GM12878 (cell line): Measurements from ENCODE around the gene AP3B1. TPM values are rescaled to one million over a fixed set of nuclear protein-coding genes. Genes with fewer than 3 reads are reported as not detected.

Experiments used
- IRF4 ChIP-seq: IDR thresholded peaks from 2 replicates; pipeline ENCODE4 v1.6.1; 2011; ENCODE audit warnings: low read depth, low read length
- RAD21 ChIP-seq: IDR thresholded peaks from 2 replicates; pipeline ENCODE4 v1.6.1; 2011; ENCODE audit warnings: mild to moderate bottlenecking, low read depth, low read length, moderate library complexity; ENCODE audit not compliant: insufficient read depth
- STAT1 ChIP-seq: fragments of 450-650 bp; conservative IDR thresholded peaks from 2 replicates; pipeline ENCODE4 v1.6.1; 2014; ENCODE audit warnings: antibody characterized with exemption, mild to moderate bottlenecking
- TARDBP ChIP-seq: IDR thresholded peaks from 2 replicates; pipeline ENCODE4 v1.6.1; 2016; ENCODE audit warnings: borderline replicate concordance
- YY1 ChIP-seq: IDR thresholded peaks from 2 replicates; pipeline ENCODE4 v1.6.1; 2011; ENCODE audit warnings: low read depth, mild to moderate bottlenecking, low read length
- ZNF622 ChIP-seq: fragments of 450-650 bp; IDR thresholded peaks from 2 replicates; pipeline ENCODE4 v1.6.1; 2017; ENCODE audit warnings: mild to moderate bottlenecking, inconsistent platforms
- ZZZ3 ChIP-seq: IDR thresholded peaks from 2 replicates; pipeline ENCODE4 v1.6.1; 2011; ENCODE audit warnings: low read depth; ENCODE audit not compliant: control insufficient read depth, insufficient read length
- polyA plus RNA-seq, 11 experiments: library from polyadenylated mRNA; depleted of rRNA in 4 of 11; unstranded in 6 of 11; stranded (reverse) in 5 of 11; fragments of >200 nt; fragmentation: Nextera tagmentation in 4 of 11; fragmentation: Illumina TruSeq in 1 of 11; extraction: Ambion mirVana in 4 of 11; extraction: Trizol in 1 of 11; gene quantifications; 1 replicate in 1 of 11; 2 replicates in 10 of 11; pipeline versions ENCODE4 v1.2.1 to v1.2.3, GENCODE V29; 2011 to 2016; ENCODE audit warnings: inconsistent platforms in 2 of 11, missing spikeins in 2 of 11, low read depth in 1 of 11
- total RNA-seq, 4 experiments: library from RNA; depleted of rRNA in 3 of 4; stranded (reverse); fragments of >200 nt in 3 of 4; fragmentation: Illumina TruSeq in 1 of 4; extraction: Trizol in 1 of 4; gene quantifications; 2 replicates each; pipeline versions ENCODE4 v1.2.1 to v1.2.3, GENCODE V29; 2013 to 2021
- TF ChIP-seq, protein P1 (sequence below): IDR thresholded peaks from 2 replicates; pipeline ENCODE4 v1.6.1; 2012; ENCODE audit warnings: low read length, inconsistent platforms
- TF ChIP-seq, protein P2 (sequence below): fragments of 450-650 bp; IDR thresholded peaks from 2 replicates; pipeline ENCODE4 v1.6.1; 2016; ENCODE audit warnings: mild to moderate bottlenecking, moderate library complexity, borderline replicate concordance
- TF ChIP-seq, protein P3 (sequence below): IDR thresholded peaks from 2 replicates; pipeline ENCODE4 v1.6.1; 2012; ENCODE audit warnings: low read depth, low read length, improper control_type of control experiment
- TF ChIP-seq, protein P4 (sequence below): fragments of 450-650 bp; IDR thresholded peaks from 2 replicates; pipeline ENCODE4 v1.6.1; 2017; ENCODE audit warnings: borderline replicate concordance

Gene AP3B1
- total and polyA plus RNA-seq, 10 of the 15 experiments (the other 5 are each of a cell fraction or from before 2014, with no cell fraction given): 30.9 to 70.8 (median 46.0) TPM

DNA sequence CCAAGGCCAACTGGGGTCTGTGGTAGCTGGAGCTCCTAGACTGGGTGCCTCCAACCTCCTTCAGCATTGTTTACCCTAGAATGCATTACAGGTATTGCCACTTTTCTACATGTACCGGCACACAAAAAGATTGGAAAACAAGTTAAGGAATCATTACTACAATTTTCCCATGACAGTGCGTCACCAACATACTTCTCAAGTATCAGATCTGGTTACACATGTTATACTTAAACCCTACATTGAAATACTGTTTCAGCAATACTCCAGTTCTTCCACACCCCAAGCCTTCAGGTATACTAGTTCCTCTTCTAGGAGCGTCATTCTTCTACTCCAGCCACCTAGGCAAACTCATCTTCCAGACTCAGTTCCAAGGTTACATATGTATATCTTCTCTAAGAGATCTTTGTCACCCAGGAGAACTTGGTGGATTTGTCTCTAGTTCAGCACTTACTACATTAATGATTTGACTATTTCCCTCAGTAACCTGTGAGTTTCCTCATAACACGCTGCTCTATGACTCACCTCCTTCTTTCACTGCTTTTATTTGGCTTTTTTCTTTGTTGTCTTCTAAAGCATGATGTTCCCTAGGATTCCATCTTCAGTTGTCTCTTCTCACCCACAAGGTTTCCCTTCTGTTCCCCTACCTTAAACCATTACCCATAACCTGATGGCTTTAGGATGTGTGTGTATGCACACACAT lies 217.0 kb downstream of the AP3B1 start (continued):
- TF ChIP-seq, protein P1, sequence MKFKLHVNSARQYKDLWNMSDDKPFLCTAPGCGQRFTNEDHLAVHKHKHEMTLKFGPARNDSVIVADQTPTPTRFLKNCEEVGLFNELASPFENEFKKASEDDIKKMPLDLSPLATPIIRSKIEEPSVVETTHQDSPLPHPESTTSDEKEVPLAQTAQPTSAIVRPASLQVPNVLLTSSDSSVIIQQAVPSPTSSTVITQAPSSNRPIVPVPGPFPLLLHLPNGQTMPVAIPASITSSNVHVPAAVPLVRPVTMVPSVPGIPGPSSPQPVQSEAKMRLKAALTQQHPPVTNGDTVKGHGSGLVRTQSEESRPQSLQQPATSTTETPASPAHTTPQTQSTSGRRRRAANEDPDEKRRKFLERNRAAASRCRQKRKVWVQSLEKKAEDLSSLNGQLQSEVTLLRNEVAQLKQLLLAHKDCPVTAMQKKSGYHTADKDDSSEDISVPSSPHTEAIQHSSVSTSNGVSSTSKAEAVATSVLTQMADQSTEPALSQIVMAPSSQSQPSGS: no peak
- TF ChIP-seq ZNF622 (no peak), ZZZ3 (no peak), STAT1 (no peak), RAD21 (no peak), TARDBP (no peak), YY1 (no peak), IRF4 (no peak)
- TF ChIP-seq, protein P2, sequence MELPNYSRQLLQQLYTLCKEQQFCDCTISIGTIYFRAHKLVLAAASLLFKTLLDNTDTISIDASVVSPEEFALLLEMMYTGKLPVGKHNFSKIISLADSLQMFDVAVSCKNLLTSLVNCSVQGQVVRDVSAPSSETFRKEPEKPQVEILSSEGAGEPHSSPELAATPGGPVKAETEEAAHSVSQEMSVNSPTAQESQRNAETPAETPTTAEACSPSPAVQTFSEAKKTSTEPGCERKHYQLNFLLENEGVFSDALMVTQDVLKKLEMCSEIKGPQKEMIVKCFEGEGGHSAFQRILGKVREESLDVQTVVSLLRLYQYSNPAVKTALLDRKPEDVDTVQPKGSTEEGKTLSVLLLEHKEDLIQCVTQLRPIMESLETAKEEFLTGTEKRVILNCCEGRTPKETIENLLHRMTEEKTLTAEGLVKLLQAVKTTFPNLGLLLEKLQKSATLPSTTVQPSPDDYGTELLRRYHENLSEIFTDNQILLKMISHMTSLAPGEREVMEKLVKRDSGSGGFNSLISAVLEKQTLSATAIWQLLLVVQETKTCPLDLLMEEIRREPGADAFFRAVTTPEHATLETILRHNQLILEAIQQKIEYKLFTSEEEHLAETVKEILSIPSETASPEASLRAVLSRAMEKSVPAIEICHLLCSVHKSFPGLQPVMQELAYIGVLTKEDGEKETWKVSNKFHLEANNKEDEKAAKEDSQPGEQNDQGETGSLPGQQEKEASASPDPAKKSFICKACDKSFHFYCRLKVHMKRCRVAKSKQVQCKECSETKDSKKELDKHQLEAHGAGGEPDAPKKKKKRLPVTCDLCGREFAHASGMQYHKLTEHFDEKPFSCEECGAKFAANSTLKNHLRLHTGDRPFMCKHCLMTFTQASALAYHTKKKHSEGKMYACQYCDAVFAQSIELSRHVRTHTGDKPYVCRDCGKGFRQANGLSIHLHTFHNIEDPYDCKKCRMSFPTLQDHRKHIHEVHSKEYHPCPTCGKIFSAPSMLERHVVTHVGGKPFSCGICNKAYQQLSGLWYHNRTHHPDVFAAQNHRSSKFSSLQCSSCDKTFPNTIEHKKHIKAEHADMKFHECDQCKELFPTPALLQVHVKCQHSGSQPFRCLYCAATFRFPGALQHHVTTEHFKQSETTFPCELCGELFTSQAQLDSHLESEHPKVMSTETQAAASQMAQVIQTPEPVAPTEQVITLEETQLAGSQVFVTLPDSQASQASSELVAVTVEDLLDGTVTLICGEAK: no peak
- TF ChIP-seq, protein P3, sequence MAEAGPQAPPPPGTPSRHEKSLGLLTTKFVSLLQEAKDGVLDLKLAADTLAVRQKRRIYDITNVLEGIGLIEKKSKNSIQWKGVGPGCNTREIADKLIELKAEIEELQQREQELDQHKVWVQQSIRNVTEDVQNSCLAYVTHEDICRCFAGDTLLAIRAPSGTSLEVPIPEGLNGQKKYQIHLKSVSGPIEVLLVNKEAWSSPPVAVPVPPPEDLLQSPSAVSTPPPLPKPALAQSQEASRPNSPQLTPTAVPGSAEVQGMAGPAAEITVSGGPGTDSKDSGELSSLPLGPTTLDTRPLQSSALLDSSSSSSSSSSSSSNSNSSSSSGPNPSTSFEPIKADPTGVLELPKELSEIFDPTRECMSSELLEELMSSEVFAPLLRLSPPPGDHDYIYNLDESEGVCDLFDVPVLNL: no peak
- TF ChIP-seq, protein P4, sequence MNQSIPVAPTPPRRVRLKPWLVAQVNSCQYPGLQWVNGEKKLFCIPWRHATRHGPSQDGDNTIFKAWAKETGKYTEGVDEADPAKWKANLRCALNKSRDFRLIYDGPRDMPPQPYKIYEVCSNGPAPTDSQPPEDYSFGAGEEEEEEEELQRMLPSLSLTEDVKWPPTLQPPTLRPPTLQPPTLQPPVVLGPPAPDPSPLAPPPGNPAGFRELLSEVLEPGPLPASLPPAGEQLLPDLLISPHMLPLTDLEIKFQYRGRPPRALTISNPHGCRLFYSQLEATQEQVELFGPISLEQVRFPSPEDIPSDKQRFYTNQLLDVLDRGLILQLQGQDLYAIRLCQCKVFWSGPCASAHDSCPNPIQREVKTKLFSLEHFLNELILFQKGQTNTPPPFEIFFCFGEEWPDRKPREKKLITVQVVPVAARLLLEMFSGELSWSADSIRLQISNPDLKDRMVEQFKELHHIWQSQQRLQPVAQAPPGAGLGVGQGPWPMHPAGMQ: no peak
